ENCODE results near the gene SCD. TPM values are rescaled to one million over a fixed set of nuclear protein-coding genes. Genes with fewer than 3 reads are reported as not detected.

The SCD gene
- total and polyA plus RNA-seq, 10 of the 15 experiments (the other 5 are each of a cell fraction or from before 2014, with no cell fraction given): 68.7 to 279 (median 99.5) TPM

DNA sequence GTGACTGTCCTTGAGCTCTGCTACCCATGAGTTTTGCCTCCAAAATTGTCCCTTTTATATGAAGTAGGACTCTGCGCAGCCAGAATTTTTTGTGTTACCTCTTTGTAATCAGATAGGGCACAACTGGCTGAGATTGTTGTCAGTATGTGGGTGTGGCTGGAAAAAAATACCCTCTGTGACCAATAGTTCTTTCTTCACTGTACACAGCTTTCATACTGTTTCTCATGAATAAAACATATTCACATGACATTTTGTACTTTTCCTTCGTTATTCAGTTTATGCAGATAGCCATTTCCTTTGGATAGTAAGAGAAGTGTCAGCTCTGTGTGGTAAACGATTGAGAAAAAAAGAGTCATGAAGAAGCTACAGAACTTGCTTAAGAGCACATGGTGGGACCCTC, 66.1 kb downstream of the SCD start:
- ChIA-PET POLR2A (no interaction called here), SMC1A (ENCODE audit: uncharacterized antibody, unreplicated experiment) (interaction anchor here (0.7 to 1.4 kb wide), 5 partner anchors 16 to 537 kb away, joined by 3 to 4 read pairs (median 3); no protein-coding TSS in a partner anchor), RAD21 (ENCODE audit: unreplicated experiment) (no interaction called here), CTCF (interaction anchor here (1.4 to 1.9 kb wide), 2 partner anchors 20 to 106 kb away, joined by 4 read pairs; no protein-coding TSS in a partner anchor)
- H3K9me3 ChIP-seq (replicated peaks; ENCODE audit: control insufficient read depth, insufficient read depth, low read length): no peaks in the 10 kb centered on the region
- H2AFZ ChIP-seq (ENCODE audit: control insufficient read depth, low read depth, low read length): no peak overlapping the region
- BruUV-seq (replicated peaks): no TSS peak
- H3K4me3 ChIP-seq: no peak overlapping the region
- 64% methylated on average over 3 of the region's 3 CpGs for WGBS (ENCODE audit: insufficient coverage, insufficient replicate concordance, low lambda C conversion rate, missing lambda C conversion rate)
- DNase-seq (ENCODE audit: low read depth, low spot score): no peak
- no peak overlapping the region for H3K4me2 ChIP-seq (ENCODE audit: control insufficient read depth, insufficient read depth)
- no peaks in the 10 kb centered on the region for H4K20me1 ChIP-seq (ENCODE audit: control insufficient read depth, insufficient read depth)
- H3K79me2 ChIP-seq (ENCODE audit: control insufficient read depth, insufficient read depth, low read length): no peaks in the 10 kb centered on the region
- in situ Hi-C loops (cut with MboI) (no loop called here), intact Hi-C loops (cut with micrococcal nuclease; ENCODE audit: unreplicated experiment) (no loop called here)
- no peak overlapping the region for H3K9ac ChIP-seq (ENCODE audit: control insufficient read depth, insufficient read depth, low read length)
- TF ChIP-seq HCFC1 (IDR thresholded peaks at IDR 0.05; ENCODE audit: low read length) (no peak), ZBTB4 (CRISPR knock-in tag; IDR thresholded peaks at IDR 0.05) (no peak), KLF5 (IDR thresholded peaks at IDR 0.05; ENCODE audit: partially characterized antibody) (no peak), NR2F1 (conservative IDR thresholded peaks at IDR 0.05) (no peak)
- no peaks in the 10 kb centered on the region for H3K27me3 ChIP-seq (replicated peaks in 1 of 2; ENCODE audit: control insufficient read depth in 2 of 2, insufficient read depth in 2 of 2, low read length in 1 of 2)
- no peak for ATAC-seq
- H3K4me1 ChIP-seq (ENCODE audit: control insufficient read depth, insufficient read depth, low read length): no peaks in the 10 kb centered on the region
- no peak for FAIRE-seq
- no peak overlapping the region for H3K27ac ChIP-seq (ENCODE audit: control insufficient read depth, insufficient read depth)
- no peaks in the 10 kb centered on the region for H3K36me3 ChIP-seq (ENCODE audit: control insufficient read depth in 2 of 2, insufficient read depth in 2 of 2, low read length in 1 of 2)

Small RNAs within 50 kb of the gene (small RNA-seq; reads per million reads assigned to genes)
- not detected for gene RF00019

Other genes with a start within 250 kb of the SCD start
Only the 7 nearest of the 9 such genes appear.
- 11.2 and 11.7 TPM in 2 replicates for gene ERLIN1, start 161.2 kb upstream of the SCD start, total RNA-seq (2014; rRNA removed)
- gene ERLIN1, start 161.2 kb upstream of the SCD start, total RNA-seq (2014; rRNA removed; fragmentation: Illumina TruSeq; extraction: Trizol): 9.0 and 9.5 TPM in 2 replicates
- 12.2 and 12.6 TPM in 2 replicates for gene ERLIN1, start 161.2 kb upstream of the SCD start, total RNA-seq (2021)
- gene ERLIN1, start 161.2 kb upstream of the SCD start, polyA plus RNA-seq (2011; rRNA removed): 18.9 and 21.8 TPM in 2 replicates
- 17.9 and 18.7 TPM in 2 replicates for gene ERLIN1, start 161.2 kb upstream of the SCD start, polyA plus RNA-seq (2014; fragmentation: Illumina TruSeq; extraction: Trizol)
- gene ERLIN1, start 161.2 kb upstream of the SCD start, polyA plus RNA-seq (2014; fragmentation: Nextera tagmentation; extraction: Ambion mirVana): 1 to 10 TPM; 4.9 to 5.8 TPM
- gene ERLIN1, start 161.2 kb upstream of the SCD start, polyA plus RNA-seq (2014; rRNA removed): 11.7 and 13.4 TPM in 2 replicates
- gene ERLIN1, start 161.2 kb upstream of the SCD start, polyA plus RNA-seq (2016; fragmentation: Nextera tagmentation; extraction: Ambion mirVana): 10 to 100 TPM; 20.6 to 21.7 TPM
- 25.1 and 29.4 TPM in 2 replicates for gene CHUK, start 117.6 kb upstream of the SCD start, total RNA-seq (2014; rRNA removed)
- 29.2 TPM in 2 replicates for gene CHUK, start 117.6 kb upstream of the SCD start, total RNA-seq (2014; rRNA removed; fragmentation: Illumina TruSeq; extraction: Trizol)
- gene CHUK, start 117.6 kb upstream of the SCD start, total RNA-seq (2021): 20.4 and 21.2 TPM in 2 replicates
- 25.7 and 35.0 TPM in 2 replicates for gene CHUK, start 117.6 kb upstream of the SCD start, polyA plus RNA-seq (2011; rRNA removed)
- 31.4 and 42.6 TPM in 2 replicates for gene CHUK, start 117.6 kb upstream of the SCD start, polyA plus RNA-seq (2014; fragmentation: Illumina TruSeq; extraction: Trizol)
- gene CHUK, start 117.6 kb upstream of the SCD start, polyA plus RNA-seq (2014; fragmentation: Nextera tagmentation; extraction: Ambion mirVana): 10 to 100 TPM in 1 of 2 experiments, 1 to 10 TPM in 1; 8.7 to 10.6 TPM
- gene CHUK, start 117.6 kb upstream of the SCD start, polyA plus RNA-seq (2014; rRNA removed): 15.6 and 18.2 TPM in 2 replicates
- 10 to 100 TPM; 28.4 to 29.9 TPM for gene CHUK, start 117.6 kb upstream of the SCD start, polyA plus RNA-seq (2016; fragmentation: Nextera tagmentation; extraction: Ambion mirVana)
- gene CWF19L1, start 79.6 kb upstream of the SCD start, total RNA-seq (2014; rRNA removed): 38.8 and 39.1 TPM in 2 replicates
- gene CWF19L1, start 79.6 kb upstream of the SCD start, total RNA-seq (2014; rRNA removed; fragmentation: Illumina TruSeq; extraction: Trizol): 37.4 and 38.6 TPM in 2 replicates
- 31.9 and 36.7 TPM in 2 replicates for gene CWF19L1, start 79.6 kb upstream of the SCD start, total RNA-seq (2021)
- gene CWF19L1, start 79.6 kb upstream of the SCD start, polyA plus RNA-seq (2011; rRNA removed): 33.0 and 41.5 TPM in 2 replicates
- 34.3 and 48.1 TPM in 2 replicates for gene CWF19L1, start 79.6 kb upstream of the SCD start, polyA plus RNA-seq (2014; fragmentation: Illumina TruSeq; extraction: Trizol)
- gene CWF19L1, start 79.6 kb upstream of the SCD start, polyA plus RNA-seq (2014; fragmentation: Nextera tagmentation; extraction: Ambion mirVana): 10 to 100 TPM; 37.6 to 51.7 TPM
- 26.4 and 30.2 TPM in 2 replicates for gene CWF19L1, start 79.6 kb upstream of the SCD start, polyA plus RNA-seq (2014; rRNA removed)
- 10 to 100 TPM; 45.0 to 45.1 TPM for gene CWF19L1, start 79.6 kb upstream of the SCD start, polyA plus RNA-seq (2016; fragmentation: Nextera tagmentation; extraction: Ambion mirVana)
- gene BLOC1S2, start 60.6 kb upstream of the SCD start, total RNA-seq (2014; rRNA removed): 75.0 and 79.8 TPM in 2 replicates
- gene BLOC1S2, start 60.6 kb upstream of the SCD start, total RNA-seq (2014; rRNA removed; fragmentation: Illumina TruSeq; extraction: Trizol): 66.2 and 75.1 TPM in 2 replicates
- gene BLOC1S2, start 60.6 kb upstream of the SCD start, total RNA-seq (2021): 54.4 and 58.6 TPM in 2 replicates
- 71.7 and 117 TPM in 2 replicates for gene BLOC1S2, start 60.6 kb upstream of the SCD start, polyA plus RNA-seq (2011; rRNA removed)
- 66.9 and 71.3 TPM in 2 replicates for gene BLOC1S2, start 60.6 kb upstream of the SCD start, polyA plus RNA-seq (2014; fragmentation: Illumina TruSeq; extraction: Trizol)
- 100 to 1,000 TPM; 106 to 120 TPM for gene BLOC1S2, start 60.6 kb upstream of the SCD start, polyA plus RNA-seq (2014; fragmentation: Nextera tagmentation; extraction: Ambion mirVana)
- 79.2 and 94.4 TPM in 2 replicates for gene BLOC1S2, start 60.6 kb upstream of the SCD start, polyA plus RNA-seq (2014; rRNA removed)
- gene BLOC1S2, start 60.6 kb upstream of the SCD start, polyA plus RNA-seq (2016; fragmentation: Nextera tagmentation; extraction: Ambion mirVana): 100 to 1,000 TPM; 147 to 164 TPM
- gene PKD2L1, start 17.0 kb upstream of the SCD start, total RNA-seq (2014; rRNA removed): 0.17 and 0.22 TPM in 2 replicates
- 0.14 TPM in 1 of 2 replicates, not detected in the other for gene PKD2L1, start 17.0 kb upstream of the SCD start, total RNA-seq (2014; rRNA removed; fragmentation: Illumina TruSeq; extraction: Trizol)
- 0.05 and 0.08 TPM in 2 replicates for gene PKD2L1, start 17.0 kb upstream of the SCD start, total RNA-seq (2021)
- 0.05 and 0.06 TPM in 2 replicates for gene PKD2L1, start 17.0 kb upstream of the SCD start, polyA plus RNA-seq (2011; rRNA removed)
- gene PKD2L1, start 17.0 kb upstream of the SCD start, polyA plus RNA-seq (2014; fragmentation: Illumina TruSeq; extraction: Trizol): 0.09 and 0.27 TPM in 2 replicates
- gene PKD2L1, start 17.0 kb upstream of the SCD start, polyA plus RNA-seq (2014; fragmentation: Nextera tagmentation; extraction: Ambion mirVana): not detected
- not detected in 2 replicates for gene PKD2L1, start 17.0 kb upstream of the SCD start, polyA plus RNA-seq (2014; rRNA removed)
- not detected for gene PKD2L1, start 17.0 kb upstream of the SCD start, polyA plus RNA-seq (2016; fragmentation: Nextera tagmentation; extraction: Ambion mirVana)
- gene WNT8B, start 115.8 kb downstream of the SCD start, total RNA-seq (2014; rRNA removed): not detected in 2 replicates
- not detected in 2 replicates for gene WNT8B, start 115.8 kb downstream of the SCD start, total RNA-seq (2014; rRNA removed; fragmentation: Illumina TruSeq; extraction: Trizol)
- gene WNT8B, start 115.8 kb downstream of the SCD start, total RNA-seq (2021): not detected in 2 replicates
- gene WNT8B, start 115.8 kb downstream of the SCD start, polyA plus RNA-seq (2011; rRNA removed): not detected in 2 replicates
- not detected in 2 replicates for gene WNT8B, start 115.8 kb downstream of the SCD start, polyA plus RNA-seq (2014; fragmentation: Illumina TruSeq; extraction: Trizol)
- not detected for gene WNT8B, start 115.8 kb downstream of the SCD start, polyA plus RNA-seq (2014; fragmentation: Nextera tagmentation; extraction: Ambion mirVana)
- gene WNT8B, start 115.8 kb downstream of the SCD start, polyA plus RNA-seq (2014; rRNA removed): not detected in 2 replicates
- gene WNT8B, start 115.8 kb downstream of the SCD start, polyA plus RNA-seq (2016; fragmentation: Nextera tagmentation; extraction: Ambion mirVana): not detected
- 5.8 and 6.6 TPM in 2 replicates for gene SEC31B, start 172.6 kb downstream of the SCD start, total RNA-seq (2014; rRNA removed)
- gene SEC31B, start 172.6 kb downstream of the SCD start, total RNA-seq (2014; rRNA removed; fragmentation: Illumina TruSeq; extraction: Trizol): 3.9 and 4.4 TPM in 2 replicates
- 10.6 and 12.4 TPM in 2 replicates for gene SEC31B, start 172.6 kb downstream of the SCD start, total RNA-seq (2021)
- gene SEC31B, start 172.6 kb downstream of the SCD start, polyA plus RNA-seq (2011; rRNA removed): 21.2 and 24.3 TPM in 2 replicates
- gene SEC31B, start 172.6 kb downstream of the SCD start, polyA plus RNA-seq (2014; fragmentation: Illumina TruSeq; extraction: Trizol): 10.9 and 13.6 TPM in 2 replicates
- 1 to 10 TPM; 3.4 to 5.8 TPM for gene SEC31B, start 172.6 kb downstream of the SCD start, polyA plus RNA-seq (2014; fragmentation: Nextera tagmentation; extraction: Ambion mirVana)
- 13.2 and 13.4 TPM in 2 replicates for gene SEC31B, start 172.6 kb downstream of the SCD start, polyA plus RNA-seq (2014; rRNA removed)
- gene SEC31B, start 172.6 kb downstream of the SCD start, polyA plus RNA-seq (2016; fragmentation: Nextera tagmentation; extraction: Ambion mirVana): 10 to 100 TPM in 1 of 2 experiments, 1 to 10 TPM in 1; 9.2 to 11.0 TPM

All from GM12878 (cell line).